ENCODE measurements around the gene BTG4.
A peak's percentile ranks its signal among the peaks of the same experiment; 100 is the strongest.

BTG4 gene

DNA sequence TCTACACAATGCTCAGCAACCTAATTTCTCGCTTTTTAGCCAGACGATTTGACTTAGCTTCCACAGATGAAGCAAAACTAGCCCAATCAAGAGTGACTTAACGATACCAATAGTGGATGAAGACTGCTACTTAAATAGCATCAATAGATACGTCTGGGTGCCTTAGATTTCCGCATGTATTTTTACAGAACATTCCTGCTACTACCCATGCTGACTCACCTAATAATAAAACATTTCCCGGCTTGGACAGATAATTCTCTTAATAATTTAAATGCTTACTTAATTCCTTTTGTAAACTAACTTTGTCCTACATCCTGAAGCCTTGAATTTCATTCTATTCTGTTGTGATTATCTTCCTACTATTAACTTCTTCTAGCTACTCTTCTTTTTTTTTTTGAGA is 23.1 kb upstream of the BTG4 start:
- DNase-seq = no peak

DNA sequence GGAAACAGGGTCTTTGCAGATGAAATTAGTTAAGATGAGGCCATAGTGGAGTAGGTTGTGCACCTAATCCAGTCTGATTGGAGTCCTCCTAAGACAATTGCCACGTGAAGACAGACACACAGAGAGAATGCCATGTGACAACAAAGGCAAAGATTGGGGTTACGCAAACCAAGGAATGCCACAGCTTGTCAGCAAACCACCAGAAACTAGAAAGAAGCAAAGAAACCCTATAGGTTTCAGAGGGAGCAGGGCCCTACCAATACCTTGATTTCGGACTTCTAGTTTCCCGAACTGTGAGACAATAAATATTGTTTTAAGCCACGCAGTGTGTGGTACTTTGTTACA is 20.2 kb upstream of the BTG4 start:
- DNase-seq = no peak

DNA sequence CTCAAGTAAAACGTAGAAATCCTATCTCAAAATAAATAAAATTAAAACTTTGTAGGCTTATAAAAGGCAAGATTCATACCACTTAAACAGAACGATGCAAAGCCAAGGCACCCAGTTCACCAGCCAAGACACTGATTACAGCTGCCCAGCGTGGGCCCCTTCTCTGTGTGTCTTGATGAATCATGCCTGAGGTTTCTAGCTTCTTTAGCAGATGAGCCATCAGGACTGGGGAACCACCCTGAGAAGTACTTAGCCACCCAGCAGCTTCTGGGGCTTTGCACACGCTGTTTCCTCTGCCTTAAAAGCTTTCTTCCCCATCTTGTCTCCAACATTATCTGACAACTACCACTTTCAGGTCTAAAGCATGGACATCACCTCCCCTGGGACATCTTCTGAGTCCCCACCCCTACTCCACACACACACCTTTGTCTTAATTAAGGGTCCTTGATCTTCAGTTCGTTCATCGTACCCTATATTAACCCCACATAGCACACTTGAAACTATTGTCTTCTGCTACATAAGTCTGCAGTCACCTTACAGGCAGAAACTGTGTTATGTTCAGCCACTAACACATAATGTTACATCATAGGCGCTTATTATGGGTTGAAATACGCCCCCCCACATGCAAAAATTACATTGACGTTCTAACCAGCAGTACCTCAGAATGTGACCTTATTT is 19.6 kb upstream of the BTG4 start:
- DNase-seq = peak; percentile 69

DNA sequence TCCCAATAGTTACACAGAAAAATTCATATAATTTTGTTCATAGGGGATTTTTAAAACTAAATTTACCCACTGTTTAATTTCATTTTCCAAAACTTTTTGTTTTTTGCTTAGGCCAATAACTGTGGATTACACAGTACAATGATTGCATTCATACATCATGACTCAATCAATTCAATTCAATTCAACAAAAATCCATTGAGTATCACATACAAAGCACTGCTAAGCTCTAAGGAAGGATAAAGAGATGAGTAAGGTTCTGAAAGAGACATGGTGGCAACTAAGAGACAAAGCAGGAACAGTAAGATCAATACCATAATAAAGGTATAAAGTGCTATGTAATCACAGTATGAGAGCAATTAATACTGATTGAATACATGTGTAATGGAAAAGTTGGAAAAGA is 18.9 kb upstream of the BTG4 start:
- no peak for DNase-seq

DNA sequence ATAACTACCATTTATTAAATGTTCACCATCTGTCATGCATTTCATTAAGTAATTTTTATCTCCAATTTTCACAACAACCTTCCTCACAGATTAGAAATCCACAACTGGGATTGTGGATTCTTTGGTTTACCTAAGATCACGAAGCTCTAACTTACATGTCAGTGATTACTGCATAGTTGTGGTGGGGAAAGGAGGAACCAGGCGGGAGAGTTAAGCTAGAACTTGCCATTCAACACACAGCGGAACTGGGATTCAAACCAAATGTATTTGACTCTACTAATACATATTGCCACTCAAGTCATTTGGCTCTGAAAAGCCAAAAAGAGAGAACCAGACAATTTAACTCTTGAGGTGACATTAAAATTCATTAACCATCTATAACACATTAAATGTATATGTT is 17.9 kb upstream of the BTG4 start:
- no peak for DNase-seq

DNA sequence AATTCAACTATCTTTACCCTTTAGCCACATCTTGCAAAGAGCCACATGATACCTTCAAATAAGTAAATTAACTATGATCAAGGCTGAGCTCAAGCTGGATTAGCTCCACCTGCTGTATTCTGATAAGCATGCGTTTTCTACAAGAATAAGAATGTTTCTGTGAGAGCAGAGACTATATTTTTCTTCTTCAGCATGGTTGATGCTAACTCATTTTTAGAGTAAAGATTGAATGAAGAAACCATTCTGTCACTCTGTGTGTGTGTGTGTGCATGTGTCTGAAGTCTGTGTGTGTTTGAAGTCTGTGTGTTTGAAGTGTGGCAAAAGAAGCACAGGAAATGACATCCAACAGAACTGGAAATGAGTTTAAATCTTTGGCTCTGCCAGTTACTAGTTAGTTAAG is 16.4 kb upstream of the BTG4 start:
- DNase-seq = no peak

DNA sequence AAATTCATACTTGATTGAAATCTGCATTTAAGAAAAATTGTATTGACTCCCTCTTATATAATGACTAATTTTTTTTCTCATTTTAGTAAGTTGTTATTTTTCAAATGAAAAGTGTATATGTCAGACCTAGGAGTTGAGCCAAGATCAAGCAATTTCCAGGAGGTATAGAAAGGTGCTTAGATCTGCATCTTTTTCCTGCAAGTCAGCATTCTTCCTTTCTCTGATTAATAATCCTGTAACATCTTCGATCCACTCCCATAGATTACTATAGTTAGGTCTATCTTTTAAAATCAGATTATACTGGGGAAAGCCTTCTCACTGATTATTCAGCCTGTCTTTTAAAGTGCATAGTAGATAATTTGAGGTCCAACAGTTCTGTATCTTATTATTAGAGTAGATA is 15.1 kb upstream of the BTG4 start:
- no peak for DNase-seq

DNA sequence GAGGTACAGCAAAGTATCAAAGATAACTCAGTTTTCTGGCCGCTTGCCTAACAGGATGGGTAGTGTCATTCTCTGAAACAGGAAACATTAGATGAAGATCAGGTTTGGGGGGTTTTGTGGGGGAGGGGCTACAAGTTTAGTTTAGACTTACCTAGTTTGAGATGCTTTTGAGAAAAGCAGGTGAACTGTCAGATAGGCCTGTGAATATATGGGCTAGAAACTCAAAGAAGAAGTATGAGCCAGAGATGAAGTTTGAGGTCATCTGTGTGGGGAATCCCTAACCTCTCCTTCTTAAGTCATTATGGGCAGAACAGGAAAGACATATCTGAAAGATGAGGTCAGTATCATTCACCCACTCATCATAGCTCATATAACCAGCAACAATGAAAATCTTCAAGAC is 14.3 kb upstream of the BTG4 start:
- no peak for DNase-seq

DNA sequence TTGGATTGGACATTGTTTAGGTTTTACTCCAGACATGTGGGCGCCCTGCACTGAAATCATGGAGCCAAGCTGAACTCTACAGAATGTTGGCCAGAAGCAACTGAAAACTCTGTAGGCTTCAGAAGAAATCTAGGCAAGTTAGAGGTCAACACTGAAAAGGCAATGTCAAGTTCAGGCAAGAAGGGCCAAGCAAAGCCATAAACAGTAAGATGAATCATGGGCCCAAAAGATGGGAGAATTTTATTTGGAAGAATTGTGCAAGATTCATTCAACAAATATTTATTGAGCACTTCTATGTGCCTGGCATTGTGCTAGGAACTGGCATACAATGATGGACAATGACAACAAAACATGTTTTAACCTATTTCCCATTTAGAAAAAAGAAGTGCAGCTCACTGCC is 13.3 kb upstream of the BTG4 start:
- DNase-seq = no peak

DNA sequence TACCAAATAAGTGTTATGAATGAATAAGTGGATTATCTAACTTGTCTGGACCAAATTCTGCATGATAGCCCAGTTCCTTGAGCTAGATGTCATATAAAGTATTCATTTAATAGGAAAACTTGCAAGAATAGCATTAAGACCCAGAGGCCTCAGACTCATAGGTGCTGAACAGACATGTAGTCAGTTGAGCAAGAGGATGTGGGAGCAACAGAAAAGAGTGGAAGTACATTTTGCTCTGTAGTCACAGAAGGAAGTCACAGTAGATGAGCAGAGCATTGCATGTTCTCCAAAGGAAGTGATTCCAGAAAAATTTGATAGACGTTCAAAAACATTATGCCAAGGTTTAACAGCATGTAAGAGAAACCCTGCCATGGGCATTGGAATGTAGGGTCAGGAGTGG is 11.9 kb upstream of the BTG4 start:
- no peak for DNase-seq

DNA sequence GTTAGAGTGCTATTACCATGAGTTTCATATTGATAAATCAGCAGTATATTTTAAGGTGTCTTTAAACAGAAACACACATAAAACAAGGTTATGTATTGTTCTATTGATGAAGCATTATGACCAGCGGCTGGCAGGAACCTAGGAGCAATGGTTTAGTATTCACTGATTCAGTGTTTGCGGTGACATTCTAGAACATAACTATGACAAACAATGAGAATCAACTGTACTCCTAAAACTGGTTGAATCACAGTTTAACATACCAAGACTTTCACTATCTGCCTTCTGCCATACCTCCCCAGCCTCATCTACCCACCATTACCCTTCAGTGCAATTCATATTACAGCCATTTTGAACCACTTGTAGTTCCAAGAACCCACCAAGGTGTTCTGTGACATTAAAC is 11.2 kb upstream of the BTG4 start:
- DNase-seq = no peak

DNA sequence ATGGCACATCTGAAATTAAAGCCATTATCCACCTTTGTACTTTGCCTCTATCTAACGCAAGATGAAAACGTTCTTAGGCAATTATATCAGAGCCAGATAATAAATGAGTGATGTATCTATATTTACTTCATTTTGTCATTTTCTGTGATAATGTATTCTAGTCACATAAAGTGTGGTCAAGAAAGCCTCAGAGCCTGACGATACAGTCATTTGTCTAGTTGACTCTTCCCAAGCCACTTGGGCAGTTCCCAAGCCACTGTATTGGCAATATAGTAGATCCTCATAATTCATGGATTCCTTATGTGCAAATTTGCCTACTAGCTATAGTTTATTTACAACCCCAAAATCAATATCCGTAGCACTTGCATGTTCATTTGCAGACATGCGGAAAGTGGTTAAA is 10.2 kb upstream of the BTG4 start:
- DNase-seq = no peak

DNA sequence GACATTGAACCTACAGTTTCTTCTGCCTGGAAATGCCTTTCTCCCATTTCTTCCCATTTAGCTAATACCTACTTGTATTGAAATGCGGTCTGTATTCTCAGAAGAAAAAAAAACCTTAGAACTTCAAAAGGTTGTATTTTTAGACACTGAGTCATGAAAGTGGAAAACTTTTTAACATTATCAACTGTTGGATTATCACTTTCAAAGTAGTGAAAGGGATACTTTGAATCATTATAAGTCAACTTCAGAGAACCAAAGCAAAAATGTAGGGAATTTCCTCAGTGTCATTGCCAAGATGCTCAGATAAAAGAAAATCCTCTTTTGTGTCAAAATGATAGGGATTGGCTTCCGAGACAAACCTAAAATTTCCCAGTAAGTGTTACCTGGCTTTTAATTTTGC is 8.9 kb upstream of the BTG4 start:
- no peak for DNase-seq

DNA sequence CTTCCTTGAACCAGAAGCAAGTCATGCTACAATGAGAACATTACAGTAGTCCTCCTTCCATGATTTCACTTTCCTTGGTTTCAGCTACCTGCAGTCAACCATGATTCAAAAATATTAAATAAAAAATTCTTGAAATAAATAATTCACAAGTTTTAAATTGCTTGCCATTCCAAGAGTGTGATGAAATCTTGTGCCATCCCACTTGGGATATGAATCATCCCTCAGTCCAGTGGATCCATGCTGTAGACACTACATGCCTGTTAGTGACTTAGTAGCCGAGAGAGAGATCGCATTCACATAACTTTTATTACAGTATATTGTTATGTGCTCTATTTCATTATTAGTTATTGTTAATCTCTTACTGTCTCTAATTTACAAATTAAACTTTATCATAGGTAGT is 8.4 kb upstream of the BTG4 start:
- no peak for DNase-seq

DNA sequence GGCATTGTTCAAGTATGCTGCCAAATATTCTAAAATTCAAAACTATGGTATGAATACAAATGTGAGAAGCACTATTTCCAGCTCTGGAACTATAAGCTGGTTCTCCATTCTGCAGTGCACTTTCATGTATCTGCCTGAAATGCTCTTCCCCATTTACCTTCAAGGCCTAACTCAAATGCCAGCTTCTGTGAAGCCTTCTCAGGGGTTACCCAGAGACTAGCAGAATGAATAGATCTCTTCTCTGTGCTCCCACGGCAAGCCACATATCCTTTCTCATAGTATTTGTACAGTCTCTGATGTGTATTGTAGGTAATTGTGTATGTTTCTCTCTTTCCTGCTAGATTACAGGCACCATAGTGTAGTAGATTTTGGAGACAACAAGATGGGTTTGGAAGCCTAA is 6.5 kb upstream of the BTG4 start:
- DNase-seq = no peak

DNA sequence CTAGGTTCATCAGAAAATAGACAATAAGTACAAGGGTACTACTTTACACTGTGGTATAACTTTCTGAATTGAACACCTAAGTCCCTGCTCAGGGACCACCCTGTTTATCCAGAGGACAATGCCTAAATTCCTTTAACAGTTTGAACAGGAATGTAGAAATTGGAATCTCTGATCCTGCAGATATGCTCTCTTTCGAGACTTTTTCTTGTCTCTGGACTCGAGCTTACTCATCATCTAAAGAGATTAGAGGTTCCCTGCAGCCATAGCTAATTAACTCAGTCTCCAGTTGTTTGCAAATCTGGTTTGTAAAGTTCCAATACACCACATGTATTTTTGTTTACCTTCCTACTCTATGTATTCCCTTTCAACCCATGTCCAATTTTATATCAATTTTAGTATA is 3.4 kb upstream of the BTG4 start:
- DNase-seq = no peak

DNA sequence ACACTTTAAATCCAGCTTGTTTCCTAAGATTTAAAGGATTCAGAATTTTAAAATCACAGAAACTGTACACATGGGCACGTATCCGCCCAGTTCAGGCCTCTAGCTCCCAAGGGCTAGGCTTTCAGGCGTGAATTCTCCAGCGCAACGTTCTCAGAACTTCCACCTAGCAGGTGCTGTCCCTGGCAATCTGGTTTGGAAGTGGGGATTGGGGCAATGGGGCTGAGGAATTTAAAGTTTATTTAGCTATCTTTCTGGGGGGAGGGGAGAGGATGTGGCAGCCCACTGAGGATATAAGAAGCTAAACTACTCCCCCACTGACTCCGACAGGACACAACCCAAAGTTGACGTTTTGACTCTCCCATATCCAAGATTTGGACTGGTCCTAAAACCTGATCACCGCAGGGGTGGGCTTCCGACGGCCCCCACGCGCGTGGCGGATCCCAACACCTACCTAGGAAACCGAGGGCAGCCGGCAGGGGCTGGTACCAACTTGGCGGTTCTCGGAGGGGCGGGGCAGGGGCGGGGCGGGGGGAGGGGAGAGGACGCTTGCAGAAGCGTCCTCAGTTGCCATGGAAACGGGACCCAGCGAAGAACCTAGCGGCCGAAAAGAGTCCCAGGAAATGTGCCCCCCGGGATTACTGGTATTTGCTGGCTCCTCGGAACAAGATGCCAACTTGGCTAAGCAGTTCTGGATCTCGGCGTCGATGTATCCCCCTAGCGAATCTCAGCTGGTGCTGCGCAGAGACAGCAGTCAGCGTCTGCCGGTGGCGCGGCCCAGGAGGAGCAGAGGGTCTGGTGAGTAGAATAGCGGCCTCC is 2.2 kb upstream of the BTG4 start, which contains the start of gene HOATZ:
Gene HOATZ, plus strand, starts transcription at position 563 of the 816 bp plus-strand sequence. Its CDS starts 7 bp downstream, at position 570.
- DNase-seq = no peak

DNA sequence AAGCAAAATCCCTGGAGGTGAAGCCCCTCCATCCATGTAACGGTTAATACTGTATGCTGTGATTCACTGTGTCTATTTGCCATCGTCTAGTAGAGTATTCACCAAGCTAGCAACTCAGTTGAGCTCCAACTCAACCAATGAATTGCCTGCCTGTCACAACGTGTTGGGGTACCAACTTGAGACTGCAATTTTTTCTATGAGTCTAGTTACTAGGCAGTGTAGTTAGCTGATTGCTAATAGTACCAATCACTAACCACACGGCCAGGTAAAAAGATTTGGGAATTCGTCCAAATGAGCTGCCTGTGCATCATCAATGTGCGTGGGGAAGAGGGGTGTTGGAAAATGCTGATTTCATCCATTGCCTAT is 1.0 kb upstream of the BTG4 start:
- DNase-seq = no peak

DNA sequence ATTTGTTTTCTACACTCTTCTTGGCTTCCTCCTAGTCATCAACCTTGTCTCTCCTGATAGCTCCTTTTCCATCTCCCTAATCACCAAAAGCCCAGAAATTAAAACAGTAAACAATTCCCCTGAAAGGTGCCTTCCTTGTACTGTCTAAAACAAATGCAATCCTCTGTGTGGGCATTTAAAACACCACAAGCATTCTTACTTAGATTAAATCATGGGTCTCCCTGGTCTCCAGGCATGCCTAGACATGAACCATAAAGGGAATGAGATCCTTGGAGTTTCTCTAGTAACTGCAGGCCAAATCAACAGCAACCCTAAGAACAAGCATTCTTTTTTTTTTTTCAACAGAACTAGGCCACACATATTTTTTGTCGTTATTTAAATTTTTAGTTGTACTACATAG is 1.9 kb downstream of the BTG4 start:
- no peak for DNase-seq

DNA sequence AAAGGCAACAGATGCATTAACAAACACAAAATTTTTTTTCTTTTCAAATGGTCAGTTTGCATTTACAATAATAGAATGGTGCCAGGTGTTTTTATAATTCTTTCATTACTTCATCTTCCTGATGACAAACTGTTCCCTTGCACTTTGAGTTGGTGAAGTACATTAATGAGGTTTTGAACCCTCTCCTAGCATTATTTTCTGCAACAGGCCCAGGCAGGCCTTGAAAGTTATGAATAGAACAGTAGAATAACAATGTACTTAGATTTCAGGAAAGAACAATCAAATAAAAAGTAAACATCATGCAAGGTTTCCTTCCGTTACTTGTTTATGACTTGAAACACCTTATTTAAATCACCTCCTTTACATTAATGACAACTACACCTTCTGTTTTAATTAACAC is 9.6 kb downstream of the BTG4 start:
- no peak for DNase-seq

DNA sequence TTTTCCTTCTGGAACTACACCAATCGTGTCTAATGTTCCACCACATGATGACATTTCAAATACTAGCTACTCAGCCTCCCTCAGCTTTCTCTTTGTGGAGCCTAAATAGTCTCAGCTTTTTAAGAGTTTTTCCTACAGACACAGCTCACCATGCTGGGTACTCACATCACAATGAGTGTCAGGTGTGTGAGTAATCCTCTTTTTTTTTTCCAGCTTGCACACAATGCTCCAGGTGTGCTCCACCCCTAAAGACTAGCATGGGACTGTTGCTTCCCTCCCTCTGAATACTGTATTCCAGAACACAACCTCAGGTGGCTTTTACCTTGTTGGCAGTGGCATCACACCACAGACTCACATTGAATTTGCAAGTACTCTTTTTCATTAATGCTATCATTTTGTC is 11.7 kb downstream of the BTG4 start:
- no peak for DNase-seq

DNA sequence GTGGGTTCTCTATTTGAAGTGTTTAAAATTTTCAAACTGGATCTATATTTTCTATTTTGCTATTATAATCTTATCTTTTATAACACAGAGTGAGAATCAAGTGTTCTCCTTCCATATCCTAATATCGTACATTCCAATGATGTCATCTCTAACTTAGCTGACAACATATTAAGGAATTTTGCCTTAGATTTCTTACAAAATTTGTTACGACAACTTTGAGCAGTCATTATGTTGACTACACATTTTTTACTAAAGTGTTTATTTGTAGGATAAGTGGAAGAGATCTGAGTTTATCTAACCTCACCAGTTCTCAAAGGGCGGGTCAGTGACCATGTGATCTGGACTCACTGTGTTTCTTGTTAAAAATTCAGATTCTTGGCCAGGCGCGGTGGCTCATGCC is 12.7 kb downstream of the BTG4 start:
- no peak for DNase-seq

DNA sequence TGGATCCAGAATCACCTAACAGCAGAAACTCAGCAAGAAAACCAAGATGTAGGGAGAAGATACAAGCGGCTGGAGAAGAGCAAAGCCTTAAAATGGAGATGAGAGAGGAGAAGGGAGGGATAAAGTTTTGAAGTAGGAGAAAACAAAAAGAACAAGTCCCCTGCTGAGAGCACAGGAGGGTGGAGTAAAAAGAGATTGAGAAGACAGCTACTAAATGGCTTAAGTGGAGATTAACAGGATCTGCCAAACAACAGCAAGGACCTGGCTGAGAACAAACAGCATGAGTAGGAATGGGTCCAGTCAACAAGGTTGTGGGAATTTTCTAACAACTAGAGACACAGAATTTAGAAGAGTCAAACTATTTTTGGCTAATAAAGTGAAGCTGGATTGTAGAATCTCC is 18.1 kb downstream of the BTG4 start:
- DNase-seq = no peak

DNA sequence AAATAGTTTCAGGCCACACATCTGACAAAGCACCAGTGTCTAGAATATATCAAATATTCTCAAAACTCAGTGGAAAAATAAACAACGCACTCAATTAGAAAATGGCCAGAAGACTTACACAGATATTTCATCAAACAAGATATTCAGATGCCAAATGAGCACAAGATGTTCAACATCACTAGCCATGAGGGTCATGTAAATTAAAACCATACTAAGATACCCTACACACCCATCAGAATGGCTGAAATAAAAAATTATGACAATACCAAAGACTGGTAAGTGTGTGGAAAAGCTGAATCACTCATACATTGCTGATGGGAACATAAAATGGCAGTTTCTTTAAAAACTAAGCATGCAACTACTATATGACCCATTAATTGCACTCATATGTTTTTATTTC is 21.7 kb downstream of the BTG4 start:
- no peak for DNase-seq

DNA sequence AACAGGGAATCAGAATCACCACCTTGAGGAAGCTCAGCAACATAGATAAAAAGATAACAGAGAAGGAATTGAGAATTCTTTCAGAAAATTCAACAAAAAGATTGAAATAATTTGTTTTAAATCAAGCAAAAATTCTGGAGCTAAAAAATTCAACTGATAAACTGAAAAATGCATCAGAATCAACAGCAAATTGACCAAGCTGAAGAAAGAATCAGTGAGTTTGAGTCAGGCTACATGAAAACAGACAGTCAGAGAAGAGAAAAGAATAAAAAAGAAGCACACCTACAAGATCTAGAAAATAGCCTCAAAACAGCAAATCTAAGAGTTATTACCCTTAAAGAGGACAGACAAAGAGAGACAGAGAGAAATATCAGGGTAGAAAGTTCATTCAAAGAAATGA is 28.8 kb downstream of the BTG4 start:
- no peak for DNase-seq
